ENCODE data around the gene SPATA46.
"Not testable (repeated sequence)": the region's sequence is repeated elsewhere in the genome, so short reads cannot be mapped to it uniquely, and the experiment has no call there.

SPATA46 gene

DNA sequence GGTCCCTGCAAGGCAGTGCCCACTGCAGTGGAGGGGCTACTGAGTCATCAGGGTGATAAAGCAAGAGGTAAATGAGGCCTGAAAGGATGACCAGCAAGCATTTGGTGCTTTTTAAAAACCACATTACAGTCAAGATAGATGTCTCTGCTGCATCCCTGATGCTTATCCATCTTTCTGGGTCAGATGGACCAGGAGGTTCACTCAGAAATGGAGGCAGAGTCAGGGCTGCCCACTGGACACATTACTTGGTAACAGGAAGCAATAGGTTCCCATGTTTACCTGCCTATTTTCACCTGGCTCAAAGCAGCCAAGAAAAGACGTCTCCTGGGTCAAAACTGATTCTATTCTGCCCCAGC, 3.6 kb downstream of the SPATA46 start:
- no peak for DNase-seq

DNA sequence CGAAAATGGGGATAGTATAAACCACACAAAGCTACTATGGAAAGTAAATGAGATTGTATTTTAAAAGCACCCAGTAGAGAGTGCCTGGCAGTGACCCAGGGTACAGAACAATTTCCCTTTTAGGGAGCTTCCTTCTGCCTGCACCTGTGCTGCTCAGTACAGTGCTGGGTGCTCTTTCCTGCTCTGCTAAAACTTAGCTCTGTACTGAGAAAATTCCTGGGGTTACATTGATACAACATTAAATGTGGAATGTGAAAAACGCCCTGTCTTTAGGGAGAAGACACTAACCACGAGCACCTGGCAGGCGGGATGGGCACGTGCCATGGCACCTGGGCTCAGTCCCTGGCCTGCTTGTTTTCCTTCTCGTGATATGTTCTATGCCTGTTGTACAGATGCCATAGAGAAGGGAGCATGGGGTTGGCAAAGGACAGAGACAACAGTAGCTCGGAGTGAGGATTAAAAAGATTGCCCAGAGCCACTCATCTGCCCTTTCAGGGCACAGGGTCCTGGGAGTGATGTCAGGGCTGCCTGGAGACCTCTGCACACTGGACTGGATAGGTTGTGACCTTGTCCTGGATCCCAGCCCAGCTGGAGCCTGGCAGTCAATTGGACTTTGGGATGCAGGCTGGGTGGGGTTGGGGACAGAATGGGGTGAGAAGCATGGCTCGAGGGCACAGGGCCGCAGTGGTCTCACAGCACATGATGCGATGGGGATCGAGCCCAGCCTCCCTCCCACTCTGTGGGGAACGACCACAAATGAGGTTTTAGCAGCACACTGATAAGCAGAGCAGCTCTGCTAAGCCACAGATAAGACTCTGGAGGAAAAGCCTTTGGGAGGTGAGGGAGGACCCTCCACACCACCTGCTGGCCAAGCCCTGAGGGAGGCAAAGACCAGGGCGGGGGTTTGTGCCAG, 4.2 kb downstream of the SPATA46 start:
- DNase-seq = no peak

- DNase-seq = no peak
These were observed 5.0 kb downstream of the SPATA46 start for GRCh38 chr1:162371611-162372010.

DNA sequence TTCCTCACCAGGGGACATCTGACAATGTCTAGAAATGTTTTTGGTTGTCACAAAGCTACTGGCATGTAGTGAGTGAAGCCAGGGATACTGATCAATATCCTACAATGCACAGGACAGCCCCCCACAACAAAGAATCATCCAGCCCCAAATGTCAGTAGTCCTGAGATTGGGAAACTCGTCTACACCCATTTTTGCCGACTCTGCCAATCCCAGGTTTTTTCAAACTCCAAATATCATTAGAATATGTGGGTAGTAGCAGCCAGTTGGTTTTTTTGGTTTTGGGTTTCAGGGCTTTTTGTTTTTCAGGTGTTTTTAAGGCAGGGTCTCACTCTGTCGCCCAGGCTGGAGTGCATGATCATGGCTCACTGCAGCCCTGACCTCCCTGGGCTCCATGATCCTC, 5.9 kb downstream of the SPATA46 start:
- no peak for DNase-seq

GRCh38 chr1:162370161-162370560, 6.5 kb downstream of the SPATA46 start:
- no peak for DNase-seq

DNA sequence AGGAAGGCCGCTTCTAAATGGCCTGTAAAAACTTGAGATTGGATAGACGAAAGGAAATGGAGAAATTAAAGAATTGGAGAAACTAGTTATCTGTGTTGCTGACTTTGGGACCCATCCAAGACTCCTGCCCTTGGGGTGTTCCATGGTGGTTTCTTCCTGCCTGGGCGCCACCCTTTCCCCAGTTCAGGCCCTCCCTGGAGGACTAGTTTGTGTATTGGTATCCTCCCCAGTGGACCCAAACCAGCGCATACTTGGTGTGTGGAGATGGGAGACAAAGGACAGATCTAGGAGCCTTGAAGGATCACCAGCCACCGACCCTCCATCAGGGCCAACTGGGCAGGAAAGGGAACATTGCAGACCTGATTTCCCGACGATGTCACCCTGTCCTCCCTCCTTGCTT, 7.1 kb downstream of the SPATA46 start:
- no peak for DNase-seq

DNA sequence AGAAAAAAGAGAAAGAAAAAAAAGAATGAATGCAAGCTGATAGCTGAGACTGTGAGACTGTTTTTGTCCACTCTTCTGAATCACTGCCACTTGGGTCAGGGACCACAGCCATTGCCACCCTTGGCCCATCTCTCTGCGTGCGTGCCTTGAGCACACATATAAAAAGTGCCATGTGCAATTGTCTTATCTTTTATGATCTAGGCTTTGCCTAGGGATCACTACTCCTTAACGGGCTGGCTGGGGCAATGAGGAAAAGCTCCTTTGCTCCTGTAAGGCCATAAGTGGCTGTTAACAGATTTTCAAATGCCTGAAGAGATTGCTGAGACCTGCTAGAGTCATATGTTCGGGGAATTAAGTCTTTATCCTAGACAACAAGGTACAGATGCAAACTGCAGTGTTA, 8.2 kb downstream of the SPATA46 start:
- DNase-seq = no peak

- no peak for DNase-seq
These were observed 8.9 kb downstream of the SPATA46 start for GRCh38 chr1:162367772-162368171.

DNA sequence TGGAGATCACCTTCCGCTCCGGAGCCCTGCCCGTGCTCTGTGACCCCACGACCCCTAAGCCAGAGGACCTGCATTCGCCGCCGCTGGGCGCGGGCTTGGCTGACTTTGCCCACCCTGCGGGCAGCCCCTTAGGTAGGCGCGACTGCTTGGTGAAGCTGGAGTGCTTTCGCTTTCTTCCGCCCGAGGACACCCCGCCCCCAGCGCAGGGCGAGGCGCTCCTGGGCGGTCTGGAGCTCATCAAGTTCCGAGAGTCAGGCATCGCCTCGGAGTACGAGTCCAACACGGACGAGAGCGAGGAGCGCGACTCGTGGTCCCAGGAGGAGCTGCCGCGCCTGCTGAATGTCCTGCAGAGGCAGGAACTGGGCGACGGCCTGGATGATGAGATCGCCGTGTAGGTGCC, 9.6 kb downstream of the SPATA46 start:
- DNase-seq = no peak

DNA sequence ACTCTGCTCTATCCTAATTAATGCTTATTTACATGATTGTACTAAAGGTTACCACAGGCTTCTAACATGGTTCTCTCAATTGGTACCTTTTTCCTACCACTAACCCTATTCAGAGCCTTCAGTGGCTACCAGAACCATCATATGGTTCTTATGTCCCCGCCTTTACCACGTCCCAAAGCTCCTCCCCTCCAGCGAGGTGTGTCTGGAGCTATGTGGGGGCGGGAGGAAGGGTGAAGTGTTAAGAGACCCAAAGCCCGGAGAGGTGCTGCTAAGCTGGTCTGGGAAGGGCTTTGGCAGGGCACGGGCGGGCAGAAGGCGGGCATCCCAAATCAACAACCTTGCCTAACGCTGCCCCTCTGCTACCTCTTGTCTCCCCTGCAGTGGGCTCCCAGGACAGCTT, 10.0 kb downstream of the SPATA46 start:
- DNase-seq = no peak

GRCh38 chr1:162366149-162366548, 10.5 kb downstream of the SPATA46 start:
- no peak for DNase-seq

- no peak for DNase-seq
These were observed 11.2 kb downstream of the SPATA46 start for GRCh38 chr1:162365284-162366020.

DNA sequence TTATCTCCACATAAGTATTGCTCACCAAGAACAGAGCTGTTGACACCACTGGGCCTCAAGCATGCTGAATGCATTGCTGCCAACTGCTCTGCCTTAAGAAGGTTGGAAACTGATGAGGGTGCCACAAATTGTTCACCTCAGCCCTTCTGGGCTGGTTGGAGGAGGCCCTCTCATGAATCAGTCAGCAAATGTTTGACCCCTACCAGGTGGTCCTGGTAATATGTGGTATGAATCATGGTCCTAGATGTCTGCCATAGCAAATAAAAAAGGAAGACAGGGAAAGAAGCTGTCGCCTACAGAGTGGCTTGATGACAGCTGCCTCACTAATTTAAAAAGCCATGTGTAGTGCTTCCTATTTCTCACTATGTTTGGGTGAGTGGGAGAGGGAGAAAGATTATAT, 12.2 kb downstream of the SPATA46 start:
- no peak for DNase-seq

DNA sequence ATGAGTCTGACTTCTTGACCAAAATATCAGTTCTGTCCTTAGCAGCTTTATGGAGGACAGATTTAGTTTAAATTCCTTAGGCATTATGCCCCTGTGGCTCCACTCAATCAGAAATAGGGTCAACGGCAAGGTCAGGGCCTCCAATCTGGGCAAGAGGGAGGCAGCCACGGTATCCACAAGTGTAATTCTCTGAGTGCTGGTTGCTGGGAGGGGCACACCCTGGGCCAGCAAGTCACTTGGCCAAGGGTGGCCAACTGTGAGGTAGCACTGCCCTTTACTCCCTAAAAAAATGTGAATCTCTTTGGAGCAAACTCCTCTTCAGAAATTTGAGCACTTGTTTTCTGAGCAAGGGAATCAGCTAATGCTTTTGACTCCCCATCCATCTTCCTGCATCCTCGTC, 12.8 kb downstream of the SPATA46 start:
- no peak for DNase-seq

DNA sequence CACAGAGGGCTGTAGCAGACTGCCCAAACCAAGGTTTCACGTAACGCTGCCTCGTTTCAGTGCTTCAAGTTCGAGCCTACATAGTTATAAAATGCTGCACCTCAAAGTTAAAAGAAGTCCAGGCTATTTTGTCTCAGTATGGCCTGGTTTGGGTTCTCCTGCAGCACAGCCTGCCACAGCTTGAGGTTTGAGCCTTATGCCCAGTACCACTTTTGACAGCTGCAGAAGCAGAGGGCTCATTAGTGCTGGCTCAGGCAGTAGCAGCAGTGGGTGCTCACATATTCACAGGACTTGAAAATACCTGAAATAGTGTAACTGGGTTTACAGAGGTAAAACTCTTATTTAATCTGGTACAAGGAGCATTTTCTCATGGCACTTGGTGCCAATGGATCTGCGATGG, 15.3 kb downstream of the SPATA46 start:
- DNase-seq = no peak

DNA sequence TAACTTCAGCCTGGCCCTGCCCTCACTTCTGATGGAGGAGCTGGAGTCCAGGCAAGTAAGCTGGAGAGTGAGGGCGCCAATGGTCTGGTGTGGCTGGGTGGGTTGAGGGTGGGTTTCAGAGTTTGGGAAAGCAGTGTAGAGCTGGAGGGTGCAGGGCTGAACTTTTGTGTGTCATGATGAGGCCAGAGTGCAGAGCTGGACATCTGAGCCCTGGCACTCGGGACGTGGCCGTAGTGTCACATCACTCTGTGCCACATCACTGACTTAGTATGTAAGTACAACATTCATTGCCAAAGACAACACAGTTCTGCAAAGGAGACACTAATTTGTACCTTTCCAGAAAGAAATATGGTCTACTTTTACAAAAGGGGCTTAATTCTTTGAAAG, 15.8 kb downstream of the SPATA46 start:
- DNase-seq = no peak

DNA sequence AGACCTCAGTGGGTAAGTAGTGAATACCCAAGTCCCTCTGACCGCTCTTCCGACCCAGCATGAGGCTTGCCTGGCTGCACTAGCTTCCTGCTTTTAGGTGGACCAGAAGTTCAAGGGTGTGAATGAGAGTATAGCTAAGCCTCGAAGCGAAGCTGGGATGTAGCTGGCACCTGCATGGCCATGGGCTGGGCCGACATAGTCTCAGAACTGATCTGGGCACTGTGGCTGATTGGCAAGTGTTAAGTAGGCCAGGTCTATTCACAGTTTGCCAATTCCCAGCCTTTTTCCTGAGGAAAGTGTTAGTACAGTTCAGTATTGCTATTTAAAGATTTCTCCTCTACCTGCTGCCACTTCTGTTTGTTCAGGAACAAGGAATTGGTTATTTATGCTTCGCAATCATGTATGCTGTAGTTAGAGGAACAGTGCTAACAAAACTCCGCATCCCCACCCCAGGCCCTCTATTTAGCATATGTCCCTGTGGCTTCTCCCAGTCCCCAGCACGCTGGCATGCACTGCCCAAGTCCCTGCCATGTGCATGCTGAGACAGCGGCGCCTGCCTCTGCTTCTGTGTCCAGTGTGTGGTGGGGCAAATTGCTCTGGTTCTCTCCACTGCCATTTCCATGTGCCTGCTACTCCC, 16.3 kb downstream of the SPATA46 start:
- DNase-seq = no peak

- no peak for DNase-seq
These were observed 17.0 kb downstream of the SPATA46 start for GRCh38 chr1:162359523-162360236.

GRCh38 chr1:162358928-162359327, 17.7 kb downstream of the SPATA46 start:
- no peak for DNase-seq

DNA sequence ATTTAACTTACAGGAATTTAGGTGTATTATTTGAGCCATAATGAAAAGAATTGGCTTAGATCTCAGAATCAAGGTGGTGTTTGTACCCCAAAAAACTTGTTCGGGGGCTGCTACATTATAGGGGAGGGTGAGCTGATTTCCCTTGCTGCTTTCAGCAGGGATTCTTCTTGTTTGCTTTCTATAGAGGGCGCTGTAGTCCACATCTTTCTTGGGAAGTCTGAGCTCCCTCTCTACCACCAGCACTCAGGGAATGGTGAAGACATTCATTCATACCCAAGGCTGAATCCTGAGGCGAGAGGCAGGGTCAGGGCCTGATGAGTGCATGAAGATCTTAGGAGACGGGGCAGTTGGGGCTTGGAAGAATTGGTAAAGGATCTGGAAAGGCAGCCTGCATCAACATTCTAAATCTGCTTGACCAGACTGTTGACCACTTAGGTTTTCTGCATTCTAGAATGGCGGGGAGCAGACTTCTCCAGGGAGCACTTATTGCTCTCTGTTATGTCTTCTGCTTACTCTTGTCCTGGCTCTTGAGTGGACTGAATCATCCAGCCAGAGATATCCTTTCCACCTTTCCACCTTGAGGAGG, 18.9 kb downstream of the SPATA46 start:
- DNase-seq = peak; percentile 43

GRCh38 chr1:162353702-162354101, 23.0 kb downstream of the SPATA46 start:
- DNase-seq = no peak

DNA sequence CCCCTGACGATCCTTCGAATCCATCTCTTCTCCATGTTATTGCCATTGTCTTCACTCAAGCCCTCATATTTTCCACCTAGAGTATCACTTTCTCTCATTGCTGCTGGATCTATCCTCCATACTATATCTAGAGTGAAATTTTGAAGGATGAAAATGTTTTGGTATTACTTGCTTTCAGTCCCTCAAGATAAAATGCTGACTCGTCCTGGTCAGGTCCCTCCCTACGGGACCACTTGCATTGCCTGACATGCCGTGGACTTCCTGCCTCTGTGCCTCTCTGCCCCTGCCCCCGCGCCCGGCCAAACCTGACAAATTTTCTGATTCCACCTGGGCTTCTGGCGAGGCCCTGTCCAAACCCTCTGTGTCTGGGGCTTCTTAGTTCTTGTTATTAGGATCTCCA, 23.6 kb downstream of the SPATA46 start:
- DNase-seq = no peak

- DNase-seq = not testable (repeated sequence)
These were observed 24.8 kb downstream of the SPATA46 start for GRCh38 chr1:162351874-162352273.

All from NCI-H1092 treated with DMSO at 0.1 percent for 48 hours (cell line).